ENCODE data around the gene ABITRAM.

DNA sequence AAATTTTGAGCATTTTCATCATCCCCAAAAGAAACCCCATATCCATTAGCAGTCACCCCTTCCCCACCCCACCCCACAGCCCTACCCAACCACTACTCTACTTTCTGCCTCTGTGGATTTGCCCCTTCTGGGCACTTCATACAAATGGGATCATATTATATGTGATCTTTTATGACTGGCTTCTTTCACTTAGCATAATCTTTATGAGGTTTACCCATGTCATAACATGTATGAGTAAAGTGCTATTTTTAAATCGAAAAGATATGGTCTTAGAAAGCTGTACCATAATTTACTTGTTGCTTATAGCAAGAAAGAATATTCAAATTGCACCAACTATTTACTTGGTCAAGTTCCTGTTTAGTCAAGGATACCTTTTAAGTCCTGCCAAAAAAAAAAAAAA is 13.0 kb upstream of the ABITRAM start:
- TF ChIP-seq EZH2 (IDR thresholded peaks at IDR 0.05; ENCODE audit: borderline replicate concordance, insufficient read depth, low read length, poor library complexity, severe bottlenecking) (no peak), TAF1 (IDR thresholded peaks at IDR 0.05; ENCODE audit: low read depth) (no peak), CTCF (IDR thresholded peaks at IDR 0.05; ENCODE audit: poor library complexity, severe bottlenecking) (no peak), POLR2AphosphoS5 (IDR thresholded peaks at IDR 0.05) (no peak)
